Measurements from ENCODE around the gene KCNMA1.
"Not testable (repeated sequence)": the region's sequence is repeated elsewhere in the genome, so short reads cannot be mapped to it uniquely, and the experiment has no call there.

- not testable (repeated sequence) for TF ChIP-seq CTCF (IDR thresholded peaks at IDR 0.05; ENCODE audit: insufficient read depth, low read length, poor library complexity, severe bottlenecking); EZH2phosphoT487 (conservative IDR thresholded peaks at IDR 0.05; ENCODE audit: low read length)
These were observed 45.5 kb upstream of the KCNMA1 start for GRCh38 chr10:77683088-77683432.

Measured in SU-DHL-6 (cell line).